H1 (cell line): ENCODE measurements around the gene AGPAT4. TPM values are rescaled to one million over a fixed set of nuclear protein-coding genes. Genes with fewer than 3 reads are reported as not detected.

Source experiments
- CTCF ChIA-PET: fragments of 300-600 bp; sonication (Branson Sonifier 250); formaldehyde crosslinking; loops from one replicate; lab custom pipeline; 2021; ENCODE audit not compliant: partially characterized antibody; lab: Charles Lee
- POLR2A ChIA-PET: fragments of 300-600 bp; sonication (Branson Sonifier 250); formaldehyde crosslinking; loops from one replicate; lab custom pipeline; 2021; ENCODE audit warnings: inconsistent platforms; ENCODE audit not compliant: partially characterized antibody; lab: Charles Lee
- DNase-seq, 2 experiments: peaks; one replicate each; pipeline versions ENCODE4 v3.0.0 to v3.0.0-alpha.2; 2010 to 2022; ENCODE audit warnings: low spot score in 2 of 2, low read depth in 1 of 2, mixed read lengths in 1 of 2
- FAIRE-seq: peaks from 2 replicates; lab custom pipeline; 2011; peaks lifted over from hg19 to GRCh38; lab: Jason Lieb, UNC
- H2AFZ ChIP-seq: 2 replicates; pipeline ENCODE4 v1.8.1; 2012; ENCODE audit warnings: low read length, inconsistent platforms
- H2AK5ac ChIP-seq: 2 replicates; pipeline ENCODE4 v1.6.1; 2013; ENCODE audit warnings: low read depth, low read length
- H2BK120ac ChIP-seq: replicated peaks from 2 replicates; pipeline ENCODE3; 2013; ENCODE audit warnings: low read depth, low read length, inconsistent platforms
- H2BK12ac ChIP-seq: 2 replicates; pipeline ENCODE4 v1.6.1; 2013; ENCODE audit warnings: low read depth, low read length
- H2BK15ac ChIP-seq: 2 replicates; pipeline ENCODE4 v1.6.1; 2013; ENCODE audit warnings: low read length
- H2BK20ac ChIP-seq: 2 replicates; pipeline ENCODE4 v1.6.1; 2013; ENCODE audit warnings: low read length
- H2BK5ac ChIP-seq: 2 replicates; pipeline ENCODE4 v1.6.1; 2013; ENCODE audit warnings: low read depth, low read length
- H3K14ac ChIP-seq: 2 replicates; pipeline ENCODE4 v1.6.1; 2013; ENCODE audit warnings: inconsistent platforms; ENCODE audit not compliant: insufficient read length
- H3K18ac ChIP-seq: 2 replicates; pipeline ENCODE4 v1.6.1; 2013; ENCODE audit warnings: low read length; ENCODE audit errors: extremely low read depth
- H3K23ac ChIP-seq: 2 replicates; pipeline ENCODE4 v1.6.1; 2013; ENCODE audit warnings: inconsistent platforms; ENCODE audit not compliant: insufficient read length
- H3K23me2 ChIP-seq: 2 replicates; pipeline ENCODE4 v1.6.1; 2013; ENCODE audit warnings: low read depth, low read length
- H3K27ac ChIP-seq: 2 replicates; pipeline ENCODE4 v1.6.1; 2011; ENCODE audit warnings: low read depth, low read length, inconsistent platforms
- H3K27me3 ChIP-seq, 4 experiments: replicated peaks in 1 of 4; 1 replicate in 1 of 4; 2 replicates in 3 of 4; pipeline versions ENCODE4 v1.6.1 to v1.8.1; 2011 to 2013; ENCODE audit warnings: low read length in 3 of 4, mild to moderate bottlenecking in 3 of 4, inconsistent platforms in 2 of 4, mixed read lengths in 2 of 4, moderate library complexity in 1 of 4; ENCODE audit not compliant: control insufficient read depth in 3 of 4, insufficient read depth in 3 of 4; ENCODE audit errors: extremely low read depth in 1 of 4
- H3K36me3 ChIP-seq, 4 experiments: 2 replicates each; pipeline versions ENCODE4 v1.6.1 to v1.8.1; 2011 to 2013; ENCODE audit warnings: mild to moderate bottlenecking in 4 of 4, low read length in 3 of 4, moderate library complexity in 2 of 4, control low read depth in 1 of 4, inconsistent platforms in 1 of 4; ENCODE audit not compliant: insufficient read depth in 4 of 4, control insufficient read depth in 2 of 4
- H3K4ac ChIP-seq: replicated peaks from 2 replicates; pipeline ENCODE3; 2013; ENCODE audit warnings: low read length, low read depth, mixed read lengths, inconsistent platforms; ENCODE audit not compliant: insufficient read length
- H3K4me1 ChIP-seq, 4 experiments: replicated peaks in 1 of 4; 1 replicate in 1 of 4; 2 replicates in 3 of 4; pipeline versions ENCODE4 v1.6.1 to v1.8.1; 2011 to 2013; ENCODE audit warnings: low read length in 3 of 4, inconsistent platforms in 2 of 4, mixed read lengths in 1 of 4; ENCODE audit not compliant: insufficient read depth in 4 of 4, control insufficient read depth in 3 of 4
- H3K4me2 ChIP-seq, 2 experiments: 2 replicates each; pipeline versions ENCODE4 v1.6.1 to v1.8.1; 2011 to 2013; ENCODE audit warnings: low read depth in 2 of 2, low read length in 2 of 2, control low read depth in 1 of 2, inconsistent platforms in 1 of 2, mild to moderate bottlenecking in 1 of 2; ENCODE audit not compliant: insufficient read depth in 1 of 2
- H3K4me3 ChIP-seq, 4 experiments: fragments of 200-600, 300-600 bp in 1 of 4; sonication (generic), shearing (Covaris generic), sonication (Bioruptor Twin) in 1 of 4; 2 replicates each; pipeline versions ENCODE4 v1.5.1 to v1.8.1; 2011 to 2016; ENCODE audit warnings: low read length in 4 of 4, low read depth in 3 of 4, control low read depth in 2 of 4, inconsistent platforms in 2 of 4, mild to moderate bottlenecking in 2 of 4, mixed read lengths in 1 of 4, moderate library complexity in 1 of 4; ENCODE audit not compliant: insufficient read depth in 2 of 4; ENCODE audit errors: extremely low read depth in 1 of 4
- H3K56ac ChIP-seq: replicated peaks from 2 replicates; pipeline ENCODE3; 2013; ENCODE audit warnings: low read depth, mild to moderate bottlenecking, mixed read lengths, low read length, inconsistent platforms; ENCODE audit not compliant: insufficient read length
- H3K79me1 ChIP-seq: 2 replicates; pipeline ENCODE4 v1.6.1; 2013; ENCODE audit warnings: low read depth, low read length, control low read depth
- H3K79me2 ChIP-seq, 2 experiments: 2 replicates each; pipeline versions ENCODE4 v1.6.1 to v1.8.1; 2012 to 2013; ENCODE audit warnings: low read length in 2 of 2, mild to moderate bottlenecking in 2 of 2, inconsistent platforms in 1 of 2; ENCODE audit not compliant: insufficient read depth in 2 of 2, control insufficient read depth in 1 of 2
- H3K9ac ChIP-seq, 4 experiments: replicated peaks in 1 of 4; 1 replicate in 1 of 4; 2 replicates in 3 of 4; pipeline versions ENCODE4 v1.6.1 to v1.8.1; 2011 to 2013; ENCODE audit warnings: low read depth in 3 of 4, low read length in 3 of 4, control low read depth in 2 of 4, mild to moderate bottlenecking in 2 of 4, moderate library complexity in 2 of 4, inconsistent platforms in 1 of 4; ENCODE audit errors: extremely low read depth in 1 of 4
- H3K9me3 ChIP-seq, 2 experiments: 2 replicates each; pipeline versions ENCODE4 v1.6.1 to v1.8.1; 2012 to 2013; ENCODE audit warnings: mild to moderate bottlenecking in 2 of 2, moderate library complexity in 2 of 2, control low read depth in 1 of 2, inconsistent platforms in 1 of 2, low read depth in 1 of 2, low read length in 1 of 2, mixed read lengths in 1 of 2; ENCODE audit not compliant: insufficient read depth in 2 of 2
- H4K20me1 ChIP-seq, 2 experiments: replicated peaks in 1 of 2; 2 replicates each; pipeline versions ENCODE3 to v1.8.1; 2011 to 2013; ENCODE audit warnings: inconsistent platforms in 2 of 2, low read length in 2 of 2, mild to moderate bottlenecking in 1 of 2; ENCODE audit not compliant: insufficient read depth in 2 of 2, control insufficient read depth in 1 of 2
- H4K5ac ChIP-seq: 2 replicates; pipeline ENCODE4 v1.6.1; 2013; ENCODE audit warnings: low read length, low read depth, mixed read lengths, inconsistent platforms; ENCODE audit not compliant: insufficient read length
- H4K8ac ChIP-seq: 2 replicates; pipeline ENCODE4 v1.8.0; 2013; ENCODE audit warnings: mild to moderate bottlenecking, moderate library complexity, low read length, inconsistent platforms; ENCODE audit not compliant: insufficient read depth; ENCODE audit errors: extremely low read depth
- H4K91ac ChIP-seq: replicated peaks from 2 replicates; pipeline ENCODE3; 2013; ENCODE audit warnings: low read length, mixed read lengths, inconsistent platforms; ENCODE audit not compliant: insufficient read length
- BACH1 ChIP-seq: IDR thresholded peaks from 2 replicates; pipeline ENCODE4 v1.6.1; 2012; ENCODE audit warnings: low read length, improper control_type of control experiment
- BRCA1 ChIP-seq: IDR thresholded peaks from 2 replicates; pipeline ENCODE4 v1.6.1; 2012; ENCODE audit warnings: low read depth, low read length, improper control_type of control experiment
- FOSL1 ChIP-seq: IDR thresholded peaks from 2 replicates; pipeline ENCODE4 v1.6.1; 2011; ENCODE audit warnings: mild to moderate bottlenecking, low read depth, low read length, moderate library complexity; ENCODE audit not compliant: insufficient read depth
- RFX5 ChIP-seq: IDR thresholded peaks from 2 replicates; pipeline ENCODE4 v1.6.1; 2011; ENCODE audit warnings: low read depth, low read length, improper control_type of control experiment, borderline replicate concordance
- SP1 ChIP-seq: IDR thresholded peaks from 2 replicates; pipeline ENCODE4 v1.6.1; 2011; ENCODE audit warnings: low read depth, low read length
- SP4 ChIP-seq: IDR thresholded peaks from 2 replicates; pipeline ENCODE4 v1.6.1; 2012; ENCODE audit warnings: low read length, inconsistent platforms
- SUZ12 ChIP-seq: fragments of 200-600 bp; sonication (generic); IDR thresholded peaks from 2 replicates; pipeline ENCODE4 v1.6.1; 2012; ENCODE audit warnings: mild to moderate bottlenecking, inconsistent platforms, low read length, moderate library complexity, mixed read lengths
- TAF1 ChIP-seq: IDR thresholded peaks from 2 replicates; pipeline ENCODE4 v1.6.1; 2011; ENCODE audit warnings: mild to moderate bottlenecking, low read depth, low read length
- ZNF274 ChIP-seq: IDR thresholded peaks from 2 replicates; pipeline ENCODE4 v1.7.0; 2012; ENCODE audit warnings: low read length, borderline replicate concordance; ENCODE audit errors: extremely low read depth
- polyA plus RNA-seq, 7 experiments: library from polyadenylated mRNA; depleted of rRNA in 3 of 7; stranded (reverse) in 5 of 7; unstranded in 2 of 7; fragments of >200 nt in 5 of 7; fragments of 200-250 nt in 2 of 7; gene quantifications; 1 replicate in 5 of 7; 2 replicates in 1 of 7; 4 replicates in 1 of 7; pipeline versions ENCODE4 v1.2.1 to v1.2.3, GENCODE V29; 2011 to 2013; ENCODE audit warnings: missing spikeins in 2 of 7, mixed read lengths in 2 of 7
- total RNA-seq: library from RNA; stranded (reverse); fragmentation: NEBNext Ultra II Directional; extraction: Animal tissue kit (Norgen Biotek cat#: 25700); gene quantifications from 2 replicates; pipeline ENCODE4 v1.2.1, GENCODE V29; 2021

The AGPAT4 gene
- total and polyA plus RNA-seq, 2 of the 8 experiments (the other 6 are each of a cell fraction or from before 2014, with no cell fraction given), result 13.5 to 23.8 TPM

- POLR2A ChIA-PET, result no interaction called here
These were observed 168.9 kb downstream of the AGPAT4 start for GRCh38 chr6:161104966-161105365.

More at GRCh38 chr6:161104966-161105365, 168.9 kb downstream of the AGPAT4 start:
- Histone ChIP-seq H4K20me1 (no peaks in the 10 kb centered on the region), H3K56ac (no peak overlapping the region), H2BK20ac (no peak overlapping the region), H3K9ac (no peak overlapping the region), H3K79me2 (no peaks in the 10 kb centered on the region), H2BK15ac (no peak overlapping the region), H3K4me1 (no peaks in the 10 kb centered on the region), H2AK5ac (no peak overlapping the region), H2AFZ (no peak overlapping the region), H3K4me3 (no peak overlapping the region), H3K4ac (no peak overlapping the region), H3K18ac (no peak overlapping the region), H3K9me3 (no peaks in the 10 kb centered on the region), H3K23ac (no peak overlapping the region), H3K23me2 (no peaks in the 10 kb centered on the region), H2BK12ac (no peak overlapping the region), H4K5ac (no peak overlapping the region), H3K4me2 (no peak overlapping the region), H4K8ac (no peak overlapping the region), H3K79me1 (no peaks in the 10 kb centered on the region), H3K27me3 (no peaks in the 10 kb centered on the region), H3K27ac (no peak overlapping the region), H3K14ac (no peak overlapping the region), H4K91ac (no peak overlapping the region), H2BK120ac (no peak overlapping the region), H3K36me3 (peaks cover 16 to 50% (median 30%) of the 10 kb centered on the region in 4 experiments)
- CTCF ChIA-PET, result interaction anchor here (0.9 to 1.4 kb wide), 2 partner anchors 264 to 266 kb away, joined by 3 to 4 read pairs; no protein-coding TSS in a partner anchor
- DNase-seq (no peak), FAIRE-seq (no peak)
- no peak for TF ChIP-seq TAF1
- no peak for TF ChIP-seq SUZ12
- TF ChIP-seq BACH1, result no peak
- TF ChIP-seq ZNF274, result no peak
- TF ChIP-seq RFX5, result no peak
- no peak for TF ChIP-seq SP4
- TF ChIP-seq SP1, result no peak
- TF ChIP-seq BRCA1, result no peak
- no peak for TF ChIP-seq FOSL1
- TF ChIP-seq, all 59 proteins: peak for 0
- no peak overlapping the region for H2BK5ac ChIP-seq
